Activated CD8-positive, alpha-beta memory T cell treated with anti-CD3 and anti-CD28 coated beads for 4 hours (primary cell): Measurements from ENCODE around the gene RPAP3.

Source experiments
- DNase-seq, 2 donors: peaks; one replicate each; pipeline ENCODE4 v3.0.0-alpha.2; 2020; ENCODE audit warnings: low read depth in 2 of 2

Gene RPAP3

DNA sequence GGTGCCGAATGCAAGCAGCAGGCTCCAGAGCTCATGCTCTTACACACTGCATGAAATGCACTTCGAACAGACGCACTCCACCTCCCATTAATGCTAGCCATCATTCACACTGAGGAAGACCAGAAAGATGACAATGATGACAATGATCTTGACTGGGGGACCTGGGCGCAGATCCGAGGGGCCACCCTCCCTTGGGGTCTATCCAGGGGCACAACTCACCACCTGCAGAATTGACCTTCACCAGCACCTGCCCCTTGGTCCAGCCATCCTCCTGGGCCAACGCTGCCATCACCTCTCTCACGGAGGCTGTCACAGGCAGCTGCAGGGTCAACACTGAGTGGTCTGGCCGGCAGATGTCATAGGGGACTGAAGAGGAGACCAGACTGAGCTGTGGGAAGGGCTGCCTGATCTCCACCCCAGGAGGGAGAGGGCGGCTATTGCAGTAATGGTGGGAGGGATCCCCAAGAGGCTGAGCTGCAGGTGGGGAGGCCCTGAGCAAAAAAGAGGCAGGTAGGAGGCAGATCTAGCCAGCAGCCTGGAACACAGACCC is 37.6 kb upstream of the RPAP3 start:
- no peak for DNase-seq

- peak; percentile 38 to 45 for DNase-seq
Measured at GRCh38 chr12:47742253-47742825, 36.5 kb upstream of the RPAP3 start.

- DNase-seq = peak; percentile 14 to 39
Measured at GRCh38 chr12:47741340-47741703, 35.5 kb upstream of the RPAP3 start.

GRCh38 chr12:47740606-47741339 is 34.9 kb upstream of the RPAP3 start:
- no peak for DNase-seq

GRCh38 chr12:47739979-47740378 is 34.1 kb upstream of the RPAP3 start:
- DNase-seq = no peak

DNA sequence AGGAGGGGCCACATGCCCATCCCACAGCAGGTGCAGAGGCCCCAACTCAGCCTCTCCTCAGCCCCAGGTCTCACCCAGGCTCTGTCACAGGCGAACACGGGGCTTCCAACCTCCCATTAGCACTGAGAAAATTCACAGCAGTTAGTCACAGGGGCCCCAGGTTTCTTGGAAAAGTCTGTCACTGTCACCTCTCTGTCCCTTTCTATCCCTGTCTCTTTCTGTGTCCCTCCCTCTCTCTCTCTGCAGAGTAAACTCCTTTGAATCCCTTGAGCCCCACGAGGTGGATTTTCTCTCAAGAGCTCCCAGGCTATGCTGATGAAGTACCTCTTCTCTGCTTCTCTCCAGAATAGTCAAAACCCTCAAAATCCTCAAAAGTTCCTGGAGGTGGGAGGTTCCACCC is 33.5 kb upstream of the RPAP3 start:
- DNase-seq = no peak

- DNase-seq = no peak
Measured at GRCh38 chr12:47737936-47738594, 32.2 kb upstream of the RPAP3 start.

DNA sequence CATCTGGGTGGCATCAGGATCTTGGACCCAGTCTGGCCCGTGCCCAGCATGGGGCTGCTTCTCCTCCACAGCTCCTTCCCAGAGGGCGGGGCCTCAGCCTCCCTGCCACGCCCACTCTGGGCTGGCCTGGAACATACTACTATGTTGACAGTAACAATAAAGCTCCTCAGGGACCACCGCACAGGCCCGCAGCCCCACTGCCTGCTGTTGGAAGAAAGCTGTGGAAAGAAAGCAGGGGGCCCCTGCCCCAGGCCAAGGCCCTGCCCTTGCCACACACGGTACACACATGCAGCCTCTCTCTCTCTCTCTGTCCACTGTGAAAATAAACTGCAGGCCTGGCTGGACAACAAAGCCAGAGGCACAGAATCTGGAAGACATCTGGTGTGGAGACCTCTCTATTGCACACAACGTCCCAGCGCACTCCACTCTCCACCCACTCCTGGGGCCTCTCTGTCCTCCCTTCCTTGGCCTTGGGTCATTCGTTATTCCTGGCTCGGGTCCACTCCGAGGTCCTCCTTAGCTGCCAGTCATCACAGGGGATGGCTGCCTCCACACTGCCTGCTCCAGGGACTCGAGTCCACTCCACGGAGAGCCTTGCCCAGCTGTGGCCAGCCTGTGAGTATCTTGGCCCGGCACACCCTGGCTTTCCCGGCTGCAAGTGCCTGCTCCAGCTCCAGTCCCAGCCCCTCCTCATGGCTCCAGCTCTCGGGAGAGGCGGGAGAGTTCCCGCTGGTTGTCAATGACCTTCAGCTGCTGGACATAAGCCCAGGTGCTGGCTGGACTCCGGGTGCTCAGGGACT is 31.2 kb upstream of the RPAP3 start:
- no peak for DNase-seq

DNA sequence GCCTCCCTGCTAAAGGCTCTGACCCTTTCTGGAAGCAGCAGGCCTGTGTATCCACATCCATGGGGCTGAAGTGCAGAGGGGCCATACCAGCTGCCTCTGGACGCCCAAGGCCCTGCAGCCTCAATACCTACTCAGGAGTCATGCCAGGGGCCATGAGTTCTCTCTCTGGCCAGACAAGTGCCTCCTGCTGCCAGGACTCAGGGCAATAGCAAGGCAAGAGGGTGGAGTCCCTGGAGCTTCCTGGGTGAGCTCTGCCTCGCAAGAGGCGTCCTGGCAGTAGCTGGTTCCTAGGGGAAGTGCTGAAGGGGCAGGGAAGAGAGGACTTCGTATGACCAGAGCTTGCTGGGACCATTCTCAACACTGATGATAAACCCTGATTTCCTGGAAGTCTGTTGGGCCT is 30.4 kb upstream of the RPAP3 start:
- DNase-seq = no peak

- no peak for DNase-seq
Measured at GRCh38 chr12:47735649-47736048, 29.8 kb upstream of the RPAP3 start.

DNA sequence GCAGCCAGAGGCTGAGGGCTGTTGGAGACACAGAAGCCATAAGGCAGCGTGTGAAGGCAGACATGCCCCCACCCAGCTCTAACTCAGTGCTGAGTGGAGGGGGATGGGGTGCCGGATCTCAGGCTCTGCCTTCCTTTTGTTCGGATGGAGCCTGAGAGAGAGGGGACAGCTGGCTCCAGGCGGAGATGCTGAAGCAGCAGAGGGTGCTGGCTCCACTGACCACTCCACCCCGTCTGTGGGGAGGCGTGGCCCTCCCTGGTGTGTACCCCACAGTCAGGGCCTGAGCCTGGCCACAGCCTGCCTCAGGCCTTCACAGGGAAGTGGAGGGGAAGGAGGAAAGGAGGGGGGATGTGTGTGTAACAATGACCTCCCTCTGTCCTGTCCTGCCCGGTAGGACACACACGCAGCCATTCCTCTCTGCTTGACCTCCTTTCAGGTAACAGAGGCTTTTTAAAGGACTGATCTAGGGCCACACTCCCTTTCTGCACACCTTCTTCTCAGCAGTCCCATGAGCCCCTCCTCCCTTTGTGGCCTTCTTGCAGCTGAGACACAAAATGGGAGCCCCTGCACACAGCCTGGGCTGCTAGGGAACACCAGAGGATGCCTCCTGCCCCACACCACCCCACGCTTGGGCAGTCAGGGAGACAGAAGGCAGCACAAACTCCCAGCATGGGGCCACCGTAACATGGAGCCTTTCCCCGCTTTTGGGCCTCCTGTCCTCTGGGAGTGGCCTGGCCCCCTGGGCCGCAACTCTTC is 29.1 kb upstream of the RPAP3 start:
- DNase-seq = no peak

DNA sequence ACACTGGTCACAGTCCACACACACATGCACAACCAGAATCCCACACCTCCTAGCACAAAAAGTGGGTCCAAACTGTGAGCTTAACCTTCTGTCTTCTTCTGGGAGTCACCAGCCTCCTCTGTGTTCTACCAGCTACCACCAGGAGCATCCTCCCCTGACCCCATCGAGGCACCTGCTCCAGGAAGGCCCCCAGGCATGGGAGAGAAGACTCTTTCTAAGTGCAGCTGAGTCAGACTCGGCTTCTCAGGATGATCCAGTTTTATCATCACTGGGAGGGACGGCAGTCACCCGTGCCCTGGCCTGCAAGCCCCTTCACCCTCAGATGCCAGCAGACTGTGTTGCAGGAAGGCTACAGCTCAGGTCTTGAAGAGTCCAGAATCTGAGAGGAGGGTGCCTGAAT is 27.3 kb upstream of the RPAP3 start:
- DNase-seq = no peak

DNA sequence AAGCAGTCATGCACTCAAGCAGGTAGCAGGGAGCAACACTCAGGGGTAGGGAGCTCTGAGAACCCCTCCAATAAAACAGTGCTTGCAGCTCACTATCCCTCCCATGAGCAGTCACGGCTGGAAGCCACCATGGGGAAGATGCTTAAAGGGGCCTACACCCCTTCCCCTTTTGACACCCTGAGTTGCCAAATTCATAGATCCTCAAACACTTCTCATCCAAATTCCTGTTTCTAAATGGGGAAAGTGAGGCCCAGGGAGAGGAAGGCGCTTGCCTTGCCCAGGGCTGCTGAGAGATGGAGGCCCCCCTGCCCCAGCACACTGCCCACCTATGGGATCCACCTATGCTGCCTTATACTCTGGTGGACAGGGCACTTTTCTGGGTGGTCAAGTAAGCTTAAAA is 26.7 kb upstream of the RPAP3 start:
- DNase-seq = no peak

DNA sequence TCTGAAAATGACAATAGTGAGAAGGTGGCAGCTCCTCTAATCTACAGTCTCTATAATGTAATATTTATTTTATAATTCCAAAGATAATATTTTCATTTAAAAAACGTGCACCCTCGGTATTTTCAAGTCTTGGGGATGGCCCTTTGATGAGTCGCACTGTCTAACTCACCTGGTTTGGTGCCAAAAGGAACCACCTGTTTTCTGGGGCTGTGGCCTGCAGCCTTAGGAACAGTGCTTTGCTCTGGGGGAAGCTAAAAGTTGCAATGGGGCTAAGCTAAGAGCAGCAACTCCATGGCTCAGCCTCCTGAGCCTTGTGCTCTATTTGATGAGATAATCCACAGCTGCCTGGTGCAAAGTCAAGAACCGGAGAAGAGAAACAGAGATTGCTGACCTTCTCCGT is 25.9 kb upstream of the RPAP3 start:
- DNase-seq = no peak

DNA sequence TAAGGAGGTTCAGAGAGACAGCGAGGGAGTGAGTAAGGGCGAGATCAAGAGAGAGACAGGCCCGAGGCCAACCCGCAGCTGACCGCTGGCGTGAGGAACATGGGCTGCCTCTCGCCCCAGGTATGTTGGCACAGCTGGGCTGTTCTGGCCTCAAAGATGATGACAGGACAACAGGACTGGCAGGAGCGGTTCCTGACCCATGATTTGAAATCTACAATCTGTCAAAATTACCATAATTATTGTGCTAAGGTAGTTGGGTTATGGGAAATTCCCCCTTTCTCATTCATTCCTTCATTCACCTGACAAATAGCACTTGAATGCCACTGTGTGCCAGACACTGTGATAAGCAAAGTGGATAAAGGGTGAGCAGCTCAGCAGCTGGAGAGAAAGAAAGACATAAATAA is 24.5 kb upstream of the RPAP3 start:
- no peak for DNase-seq

GRCh38 chr12:47729233-47729632 is 23.4 kb upstream of the RPAP3 start:
- DNase-seq = no peak

DNA sequence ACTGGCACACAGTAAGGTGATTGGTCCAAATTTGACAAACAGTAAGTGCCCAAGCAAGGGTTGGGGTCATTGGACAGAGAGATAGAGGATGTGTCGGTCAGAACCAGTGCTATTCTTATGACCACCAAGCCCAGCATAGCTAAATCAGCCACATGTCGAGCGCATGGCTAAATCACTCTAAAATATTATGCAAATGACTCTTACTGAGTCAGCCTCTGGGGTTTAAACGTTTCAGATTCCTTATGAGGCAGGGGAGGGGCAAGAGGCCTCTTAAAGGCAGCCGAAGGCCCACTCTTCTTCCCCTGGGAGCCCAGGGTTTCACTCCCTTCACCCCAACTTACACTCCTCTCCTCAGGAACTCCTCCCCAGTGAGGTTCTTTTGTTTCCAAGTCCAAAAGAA is 20.1 kb upstream of the RPAP3 start:
- no peak for DNase-seq

DNA sequence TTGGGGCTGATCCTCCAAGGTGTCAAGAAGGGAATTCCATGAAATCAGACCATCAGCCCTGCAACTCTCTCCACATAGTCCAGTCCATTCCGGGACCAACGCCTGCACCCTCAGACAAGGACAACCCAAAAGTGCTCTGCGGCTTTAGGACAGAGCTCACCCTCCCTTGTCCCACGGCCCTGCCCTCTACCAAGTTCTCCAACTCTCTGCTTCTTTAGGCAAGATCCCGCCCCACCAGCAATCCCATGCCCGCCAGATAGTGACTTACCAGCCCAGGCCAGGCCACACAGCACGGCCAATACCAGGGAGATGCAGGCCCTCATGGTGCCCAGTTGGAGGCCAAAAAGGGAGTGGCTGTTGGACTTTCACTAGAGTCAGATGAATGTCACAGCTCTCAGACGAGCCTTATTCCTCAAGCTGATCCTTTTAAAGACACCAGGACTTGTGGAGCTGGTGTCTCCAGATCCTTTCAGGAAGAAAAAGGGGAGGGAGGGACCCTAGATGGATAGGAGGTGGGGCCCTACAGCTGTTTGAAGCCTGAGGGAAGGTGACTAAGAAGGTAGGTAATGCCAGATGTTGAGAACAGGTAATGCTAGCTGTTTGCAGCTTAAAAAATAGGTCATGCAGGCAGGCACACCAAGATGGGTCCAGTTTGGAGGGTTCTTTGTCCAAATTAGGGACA is 19.4 kb upstream of the RPAP3 start, which contains the start of gene ENDOU:
TSS of gene ENDOU (minus strand) at position 400 of the 682 bp plus-strand sequence. CDS start at position 323, 77 bp downstream.
- DNase-seq = no peak

GRCh38 chr12:47722941-47723631 is 17.3 kb upstream of the RPAP3 start:
- DNase-seq = no peak
